ENCODE measurements around the gene CACNG7.

DNA sequence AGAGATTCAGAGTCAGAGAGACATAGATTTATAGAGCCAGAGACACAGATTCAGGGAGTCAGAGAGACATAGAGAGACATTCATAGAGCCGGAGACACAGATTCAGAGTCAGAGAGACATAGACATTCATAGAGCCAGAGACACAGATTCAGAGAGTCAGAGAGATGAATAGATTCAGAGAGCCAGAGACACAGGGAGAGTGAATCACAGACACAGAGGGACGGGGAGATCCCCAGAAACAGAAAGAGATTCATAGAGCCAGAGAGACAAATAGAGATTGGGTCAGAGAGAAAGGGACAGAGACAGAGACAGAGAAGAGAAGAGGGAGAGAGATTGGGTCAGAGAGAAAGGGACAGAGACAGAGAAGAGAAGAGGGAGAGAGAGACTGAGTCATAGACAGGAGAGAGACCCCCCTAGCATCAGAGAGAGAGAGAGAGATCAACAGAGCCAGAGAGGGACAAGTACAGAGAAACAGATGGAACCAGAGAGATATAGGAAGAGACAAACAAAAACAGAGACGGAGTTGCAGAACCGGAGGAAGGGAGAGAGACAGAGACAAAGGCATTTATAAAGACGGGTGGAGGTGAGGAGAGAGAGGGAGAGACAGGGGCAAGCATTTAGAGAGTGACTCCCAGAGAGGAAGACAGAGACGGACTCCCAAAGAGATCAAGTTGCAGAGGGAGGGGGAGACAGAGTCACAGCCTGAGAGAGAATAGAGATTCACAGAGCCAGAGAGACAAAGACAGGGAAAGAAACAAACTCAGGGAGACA, 28.2 kb upstream of the CACNG7 start:
- TF ChIP-seq SP1 (IDR thresholded peaks at IDR 0.05) (no peak), EGR1 (IDR thresholded peaks at IDR 0.05; ENCODE audit: low read depth in 2 of 2) (no peak), RXRA (IDR thresholded peaks at IDR 0.05) (no peak), GABPA (IDR thresholded peaks at IDR 0.05 in 1 of 2, conservative IDR thresholded peaks at IDR 0.05 in 1 of 2) (no peak), TAF1 (conservative IDR thresholded peaks at IDR 0.05) (no peak)
- TF ChIP-seq, protein P1, sequence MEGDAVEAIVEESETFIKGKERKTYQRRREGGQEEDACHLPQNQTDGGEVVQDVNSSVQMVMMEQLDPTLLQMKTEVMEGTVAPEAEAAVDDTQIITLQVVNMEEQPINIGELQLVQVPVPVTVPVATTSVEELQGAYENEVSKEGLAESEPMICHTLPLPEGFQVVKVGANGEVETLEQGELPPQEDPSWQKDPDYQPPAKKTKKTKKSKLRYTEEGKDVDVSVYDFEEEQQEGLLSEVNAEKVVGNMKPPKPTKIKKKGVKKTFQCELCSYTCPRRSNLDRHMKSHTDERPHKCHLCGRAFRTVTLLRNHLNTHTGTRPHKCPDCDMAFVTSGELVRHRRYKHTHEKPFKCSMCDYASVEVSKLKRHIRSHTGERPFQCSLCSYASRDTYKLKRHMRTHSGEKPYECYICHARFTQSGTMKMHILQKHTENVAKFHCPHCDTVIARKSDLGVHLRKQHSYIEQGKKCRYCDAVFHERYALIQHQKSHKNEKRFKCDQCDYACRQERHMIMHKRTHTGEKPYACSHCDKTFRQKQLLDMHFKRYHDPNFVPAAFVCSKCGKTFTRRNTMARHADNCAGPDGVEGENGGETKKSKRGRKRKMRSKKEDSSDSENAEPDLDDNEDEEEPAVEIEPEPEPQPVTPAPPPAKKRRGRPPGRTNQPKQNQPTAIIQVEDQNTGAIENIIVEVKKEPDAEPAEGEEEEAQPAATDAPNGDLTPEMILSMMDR (IDR thresholded peaks at IDR 0.05; ENCODE audit: low read depth, low read length, missing input control) = no peak
- TF ChIP-seq, protein P2, sequence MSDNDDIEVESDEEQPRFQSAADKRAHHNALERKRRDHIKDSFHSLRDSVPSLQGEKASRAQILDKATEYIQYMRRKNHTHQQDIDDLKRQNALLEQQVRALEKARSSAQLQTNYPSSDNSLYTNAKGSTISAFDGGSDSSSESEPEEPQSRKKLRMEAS (IDR thresholded peaks at IDR 0.05) = no peak
